Measurements from ENCODE around the gene SMC1A.

DNA sequence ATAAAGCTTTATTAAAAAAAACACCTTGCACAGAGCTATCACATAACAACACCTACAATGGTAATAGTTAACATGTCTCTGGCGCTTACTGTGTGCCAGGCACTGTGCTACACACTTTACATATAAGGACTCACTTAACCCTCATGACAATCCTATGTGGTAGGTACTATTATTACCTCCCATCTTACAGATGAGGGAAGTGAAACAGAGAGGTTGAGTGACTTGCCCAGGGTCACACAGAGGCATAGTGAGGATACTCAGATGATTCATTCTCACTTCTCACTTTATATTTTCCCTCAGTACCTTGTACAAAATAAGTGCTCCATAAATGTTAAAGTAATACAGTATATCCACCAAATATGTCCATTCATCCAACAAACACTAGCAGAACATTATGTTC, 97.7 kb downstream of the SMC1A start:
- TF ChIP-seq EZH2 (IDR thresholded peaks at IDR 0.05), result no peak
- no peak for TF ChIP-seq POLR2AphosphoS5 (IDR thresholded peaks at IDR 0.05; ENCODE audit: borderline replicate concordance, low read depth, low read length)
- no peak for TF ChIP-seq FOXP2 (optimal IDR thresholded peaks at IDR 0.05; ENCODE audit: control extremely low read depth, extremely low read length, insufficient read depth)
